Right cardiac atrium (tissue), 5 donors: ENCODE results near the gene AMFR. TPM values are rescaled to one million over a fixed set of nuclear protein-coding genes. Genes with fewer than 3 reads are reported as not detected.

Experiments used
- ATAC-seq, 2 donors: fragments of 200-7000 bp; cut with Tn5 transposase; one replicate each; pipeline versions ENCODE4 v1.8.0 to v1.9.1; 2020; ENCODE audit warnings: moderate library complexity in 2 of 2, mild to moderate bottlenecking in 1 of 2
- DNase-seq, 3 donors: peaks; one replicate each; pipeline ENCODE4 v3.0.0-alpha.2; 2020
- H3K27ac ChIP-seq: one replicate; pipeline ENCODE4 v1.5.1; 2013; ENCODE audit warnings: mild to moderate bottlenecking, low read length, control low read depth, moderate library complexity
- H3K27me3 ChIP-seq: one replicate; pipeline ENCODE4 v1.6.1; 2013; ENCODE audit not compliant: control insufficient read depth, insufficient read depth
- H3K4me1 ChIP-seq: one replicate; pipeline ENCODE4 v1.6.1; 2013; ENCODE audit warnings: low read length; ENCODE audit not compliant: control insufficient read depth, insufficient read depth
- H3K4me3 ChIP-seq: one replicate; pipeline ENCODE4 v1.5.1; 2013; ENCODE audit warnings: low read length, control low read depth
- H3K9me3 ChIP-seq: one replicate; pipeline ENCODE4 v1.6.1; 2013; ENCODE audit warnings: low read length; ENCODE audit not compliant: control insufficient read depth
- WGBS: extraction: QIAGEN DNeasy Blood & Tissue Kit; methylation state at CpG from one replicate; pipeline ENCODE4 v1.1.7; 2013; 5-methylcytosine and 5-hydroxymethylcytosine counted together
- intact Hi-C, 4 donors: fragments of 100-400 bp; cut with DNase I; formaldehyde crosslinking; loops; one replicate each; pipeline versions ENCODE4 v1.11.0 to v1.14.0; 2022 to 2023
- polyA plus RNA-seq: library from polyadenylated mRNA; stranded (reverse); fragments of 200-250 nt; gene quantifications from one replicate; pipeline ENCODE4 v1.2.3, GENCODE V29; 2013
- total RNA-seq, 4 donors: library from RNA; stranded (reverse); fragmentation: NEBNext Ultra II Directional; extraction: Animal tissue kit (Norgen Biotek cat#: 25700); gene quantifications; one replicate each; pipeline ENCODE4 v1.2.1, GENCODE V29; 2021
- donor health status: healthy with polysubstance abuse.
- donor health status: DM: no; HTN: yes; CAD: no.
- donor health status: DM: no; HTN: no; CAD: no.
- donor health status: DM: no; HTN: yes; CAD: no; lungs with severe emphysema.
- donor health status: DM: yes; HTN: yes; CAD: no.

AMFR gene
- total and polyA plus RNA-seq, 5 donors: 52.3 to 103 (median 89.5) TPM

DNA sequence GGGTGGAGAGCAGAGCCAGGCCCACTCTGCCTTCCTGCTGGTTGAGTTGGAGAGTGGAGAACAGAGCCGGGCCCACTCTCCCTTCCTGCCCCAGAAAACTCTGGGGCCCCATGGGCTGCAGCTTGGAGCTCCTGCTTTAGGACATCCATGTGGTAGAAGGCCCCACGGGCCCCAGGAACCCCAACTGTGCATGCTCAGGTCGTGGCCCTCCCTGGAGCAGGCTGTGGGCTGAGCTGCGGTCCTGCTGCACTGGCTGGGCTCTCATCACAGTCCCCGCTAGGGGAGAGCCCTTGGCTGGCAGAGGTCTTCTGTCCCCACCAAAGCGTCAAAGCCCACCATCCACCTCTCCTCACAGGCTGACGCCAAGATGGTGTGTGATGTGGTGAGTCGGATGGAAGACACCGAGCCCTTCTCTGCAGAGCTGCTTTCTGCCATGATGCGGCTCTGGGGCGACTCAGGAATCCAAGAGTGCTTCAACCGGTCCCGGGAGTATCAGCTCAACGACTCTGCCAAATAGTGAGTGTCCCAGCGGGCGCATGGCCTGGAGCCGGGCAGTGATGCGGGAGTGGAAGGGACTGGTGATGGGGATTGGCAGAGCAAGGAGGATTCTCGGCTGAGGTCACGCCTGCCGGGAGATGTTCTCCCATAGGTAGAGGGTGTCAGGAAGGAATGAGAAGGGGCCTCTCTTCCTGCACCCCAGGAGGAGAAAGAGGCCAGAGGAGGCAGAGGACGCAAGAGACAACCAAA is 96.9 kb downstream of the AMFR start:
- intact Hi-C loops: loop anchor here in 2 of 4 donors (10.0 kb wide), 1 partner anchor 284 kb away; no protein-coding TSS in a partner anchor
- 90% methylated on average over 22 of the region's 22 CpGs for WGBS
- ATAC-seq (no peak), DNase-seq (peak in 2 of 3 donors; percentile 36 to 47)
- Histone ChIP-seq H3K4me1 (peaks cover 2% of the 10 kb centered on the region), H3K27me3 (no peaks in the 10 kb centered on the region), H3K9me3 (no peaks in the 10 kb centered on the region), H3K27ac (no peak overlapping the region), H3K4me3 (no peak overlapping the region)

DNA sequence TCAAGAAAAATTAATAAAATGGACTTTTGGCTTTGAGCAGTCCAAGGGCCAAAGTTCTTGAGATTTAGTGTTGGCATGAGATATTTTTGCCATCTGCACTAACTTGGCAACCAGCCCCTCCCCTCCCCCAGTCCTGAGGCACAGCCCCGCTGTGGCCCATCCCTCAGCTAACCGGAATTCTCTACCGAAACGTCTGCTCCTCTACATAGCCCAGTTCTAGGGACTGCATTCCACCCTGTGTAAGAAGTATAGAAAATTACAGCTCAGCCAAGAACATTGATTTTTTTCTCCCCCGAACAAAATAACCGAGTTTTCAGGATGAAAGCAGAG is 97.5 kb downstream of the AMFR start:
- ATAC-seq (no peak), DNase-seq (peak in 2 of 3 donors; percentile 10 to 36)
- no peak overlapping the region for H3K4me3 ChIP-seq
- H3K4me1 ChIP-seq: peaks cover 2% of the 10 kb centered on the region
- 82% methylated on average over 6 of the region's 6 CpGs for WGBS
- intact Hi-C loops: loop anchor here in 2 of 4 donors (10.0 kb wide), 1 partner anchor 283 kb away; no protein-coding TSS in a partner anchor
- H3K27me3 ChIP-seq: no peaks in the 10 kb centered on the region
- H3K9me3 ChIP-seq: no peaks in the 10 kb centered on the region
- no peak overlapping the region for H3K27ac ChIP-seq

DNA sequence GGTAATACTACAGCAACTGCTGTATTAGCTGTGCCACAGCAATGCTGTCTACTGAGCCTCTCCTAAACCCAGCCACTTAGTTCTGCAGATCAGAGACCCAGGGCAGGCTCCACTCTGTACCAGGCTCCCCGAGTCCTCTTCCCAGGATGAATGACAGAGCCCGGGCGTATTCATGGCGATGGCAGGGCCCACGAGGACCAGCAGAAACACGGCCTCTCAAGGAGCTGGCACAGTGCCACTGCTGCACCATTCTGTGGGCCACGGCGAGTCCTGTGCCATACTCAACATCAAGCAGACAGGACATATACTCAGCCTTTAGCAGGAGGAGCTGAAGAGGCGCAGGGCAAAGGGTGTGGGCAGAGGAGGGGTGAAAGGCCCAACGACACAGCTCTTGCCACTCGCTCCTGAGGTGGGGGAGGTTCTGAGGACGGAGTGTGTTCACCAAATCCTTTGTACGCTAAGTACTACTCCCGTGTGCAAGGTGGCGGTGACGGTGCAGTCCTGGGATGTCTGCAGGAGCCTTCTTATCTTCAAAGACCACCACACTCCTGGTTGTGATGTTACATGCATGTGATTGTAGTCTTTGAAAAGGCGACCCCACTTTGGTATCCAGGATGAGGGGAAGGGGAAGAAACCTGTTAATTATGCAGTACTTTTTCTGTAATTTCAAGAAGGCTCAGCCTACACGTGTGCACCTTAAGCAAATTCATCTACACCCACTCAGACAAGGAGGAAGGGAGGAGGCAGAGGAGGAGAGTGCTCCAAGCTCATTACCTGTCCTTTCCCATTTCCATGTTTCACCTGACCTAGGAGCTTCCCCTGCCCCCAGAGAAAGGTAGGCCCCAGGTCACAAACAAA is 98.0 kb downstream of the AMFR start:
- intact Hi-C loops: loop anchor here in 2 of 4 donors (10.0 kb wide), 1 partner anchor 282 kb away; no protein-coding TSS in a partner anchor
- 79% methylated on average over 18 of the region's 18 CpGs for WGBS
- Histone ChIP-seq H3K27ac (no peak overlapping the region), H3K27me3 (no peaks in the 10 kb centered on the region), H3K9me3 (no peaks in the 10 kb centered on the region), H3K4me1 (no peaks in the 10 kb centered on the region), H3K4me3 (no peak overlapping the region)
- DNase-seq (peak in 2 of 3 donors; percentile 51 to 66), ATAC-seq (no peak)

DNA sequence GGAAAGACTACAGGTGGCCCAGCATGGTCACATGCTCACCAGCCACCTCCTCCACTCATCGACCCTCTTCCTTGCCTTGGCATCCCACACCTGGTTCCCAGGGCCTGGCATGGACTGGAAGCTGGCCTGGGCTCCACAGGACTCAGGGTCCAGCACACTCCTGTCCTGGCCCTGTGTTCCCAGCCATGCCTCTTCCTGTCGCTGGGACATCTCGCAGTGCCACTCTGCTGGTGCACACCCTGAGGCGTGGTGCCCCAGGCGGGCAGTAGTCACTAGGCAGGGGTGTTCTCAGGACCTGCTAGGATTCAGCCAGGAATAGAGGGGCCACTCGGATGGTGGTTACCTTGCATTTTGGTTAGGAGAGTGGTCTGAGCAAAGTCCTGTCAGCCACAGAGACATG is 99.4 kb downstream of the AMFR start:
- ATAC-seq: no peak
- Histone ChIP-seq H3K4me3 (no peak overlapping the region), H3K27me3 (no peaks in the 10 kb centered on the region), H3K4me1 (no peaks in the 10 kb centered on the region), H3K27ac (no peak overlapping the region), H3K9me3 (no peaks in the 10 kb centered on the region)
- peak in 2 of 3 donors; percentile 24 to 27 for DNase-seq
- 88% methylated on average over 6 of the region's 6 CpGs for WGBS
- intact Hi-C loops: loop anchor here in 2 of 4 donors (10.0 kb wide), 1 partner anchor 281 kb away; no protein-coding TSS in a partner anchor

DNA sequence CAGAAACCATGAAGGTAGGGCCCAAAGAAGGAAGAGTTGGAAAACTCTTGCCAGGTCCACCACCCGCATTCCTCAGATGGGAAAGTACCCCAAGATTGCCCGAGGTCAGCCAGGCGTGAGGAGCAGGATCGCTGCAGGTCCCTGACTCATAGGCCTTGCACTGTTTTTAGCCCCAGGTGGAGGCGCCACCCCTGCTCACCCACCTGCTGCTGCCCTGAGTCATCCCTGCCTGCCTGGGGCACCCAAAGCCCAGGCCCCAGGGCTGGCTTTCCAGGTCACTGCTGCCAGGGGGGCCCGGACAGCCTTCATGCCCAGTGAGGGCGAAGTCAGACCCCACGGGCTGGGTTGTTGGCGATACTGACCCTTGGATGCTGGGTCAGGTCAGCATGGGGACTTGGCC is 100.9 kb downstream of the AMFR start:
- no peak overlapping the region for H3K4me3 ChIP-seq
- H3K27me3 ChIP-seq: no peaks in the 10 kb centered on the region
- H3K27ac ChIP-seq: no peak overlapping the region
- ATAC-seq (no peak), DNase-seq (peak in 2 of 3 donors; percentile 30 to 37)
- intact Hi-C loops: loop anchor here in 2 of 4 donors (10.0 kb wide), 1 partner anchor 280 kb away; no protein-coding TSS in a partner anchor
- H3K9me3 ChIP-seq: no peaks in the 10 kb centered on the region
- H3K4me1 ChIP-seq: no peaks in the 10 kb centered on the region
- 94% methylated on average over 9 of the region's 9 CpGs for WGBS

DNA sequence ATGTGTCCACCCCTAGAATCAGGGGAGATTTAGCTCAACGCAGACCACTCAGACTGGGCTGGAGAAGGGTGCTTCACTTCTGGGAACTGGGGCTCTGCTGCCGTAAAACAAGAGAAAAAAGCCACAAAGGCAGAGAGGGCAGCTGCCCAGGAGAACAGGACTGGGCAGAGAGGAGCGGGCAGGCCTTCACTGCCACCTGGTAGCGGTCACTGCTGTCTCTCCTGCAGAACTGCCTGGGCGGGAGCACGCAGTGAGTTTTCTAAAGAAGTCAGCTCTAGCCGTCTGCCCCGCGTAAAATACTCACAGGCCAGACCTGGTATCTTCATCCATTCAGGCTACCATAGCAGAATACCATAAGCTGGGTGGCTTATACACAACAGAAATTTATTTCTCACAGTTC is 103.8 kb downstream of the AMFR start:
- 84% methylated on average over 9 of the region's 9 CpGs for WGBS
- no peaks in the 10 kb centered on the region for H3K9me3 ChIP-seq
- no peak overlapping the region for H3K27ac ChIP-seq
- ATAC-seq: no peak
- no peaks in the 10 kb centered on the region for H3K4me1 ChIP-seq
- no peaks in the 10 kb centered on the region for H3K27me3 ChIP-seq
- no peak overlapping the region for H3K4me3 ChIP-seq
- intact Hi-C loops: loop anchor here in 2 of 4 donors (10.0 kb wide), 1 partner anchor 277 kb away; no protein-coding TSS in a partner anchor
- DNase-seq: peak in 1 of 3 donors; percentile 10

DNA sequence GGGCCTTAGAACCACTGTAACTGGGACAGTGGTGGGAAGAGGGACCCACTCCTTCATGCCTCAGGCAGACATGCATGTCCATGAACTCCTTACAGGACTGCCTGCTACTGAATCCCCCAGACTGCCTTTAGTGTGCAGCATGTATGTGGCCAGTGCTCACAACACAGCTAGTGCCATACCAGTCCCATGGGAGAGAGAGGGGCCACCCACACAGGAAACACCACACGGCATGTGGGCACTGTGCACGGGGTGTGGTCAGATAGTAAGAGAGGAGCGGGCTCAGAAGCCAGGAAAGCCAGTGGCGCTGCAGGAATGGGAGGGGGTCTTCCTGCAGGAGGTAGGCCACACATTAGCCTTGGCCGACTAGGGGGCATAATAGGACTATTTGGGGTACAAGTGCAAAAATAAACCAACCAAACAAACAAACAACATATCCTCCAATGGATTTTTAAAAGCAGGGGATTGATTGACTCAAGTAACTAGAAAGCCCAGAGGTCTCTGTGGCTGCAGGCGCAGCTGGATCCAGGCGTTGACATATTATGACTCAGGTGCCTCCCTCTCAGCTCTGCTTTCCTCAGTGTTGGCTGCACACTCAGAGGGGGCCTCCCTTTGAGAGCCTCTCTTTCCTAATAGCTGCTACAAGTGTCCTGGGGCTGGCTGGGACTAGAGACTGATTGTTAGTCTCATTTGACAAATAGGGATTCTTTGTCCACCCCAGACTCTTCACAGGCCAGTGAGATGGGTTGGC is 104.4 kb downstream of the AMFR start:
- ATAC-seq (no peak), DNase-seq (peak in 2 of 3 donors; percentile 4 to 24)
- no peaks in the 10 kb centered on the region for H3K4me1 ChIP-seq
- 72% methylated on average over 7 of the region's 7 CpGs for WGBS
- H3K27ac ChIP-seq: no peak overlapping the region
- H3K4me3 ChIP-seq: no peak overlapping the region
- no peaks in the 10 kb centered on the region for H3K27me3 ChIP-seq
- H3K9me3 ChIP-seq: no peaks in the 10 kb centered on the region
- intact Hi-C loops: loop anchor here in 2 of 4 donors (10.0 kb wide), 1 partner anchor 276 kb away; no protein-coding TSS in a partner anchor

DNA sequence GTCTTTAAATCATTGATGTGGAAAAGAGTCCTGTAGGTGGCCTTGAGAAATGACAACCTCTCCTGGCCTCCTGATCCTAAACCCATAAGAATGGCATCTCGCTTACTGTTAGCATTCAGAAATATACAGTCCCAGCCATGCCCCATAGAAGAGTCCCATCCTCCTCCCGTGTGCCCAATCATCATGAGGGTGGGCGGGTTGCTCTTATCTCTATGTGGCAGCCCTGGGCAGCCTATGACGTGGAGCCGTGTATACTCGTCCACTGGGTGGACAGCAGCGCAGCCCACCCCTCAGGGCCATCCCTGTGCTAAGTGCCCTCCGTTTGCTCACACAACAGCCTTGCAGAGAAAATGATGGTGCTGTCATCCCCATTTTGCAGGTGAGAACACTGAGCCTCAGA is 105.3 kb downstream of the AMFR start:
- Histone ChIP-seq H3K4me3 (no peak overlapping the region), H3K4me1 (no peaks in the 10 kb centered on the region), H3K9me3 (no peaks in the 10 kb centered on the region), H3K27me3 (no peaks in the 10 kb centered on the region), H3K27ac (no peak overlapping the region)
- intact Hi-C loops: loop anchor here in 2 of 4 donors (10.0 kb wide), 1 partner anchor 275 kb away; no protein-coding TSS in a partner anchor
- peak in 1 of 3 donors; percentile 20 for DNase-seq
- 86% methylated on average over 8 of the region's 8 CpGs for WGBS
- ATAC-seq: no peak

DNA sequence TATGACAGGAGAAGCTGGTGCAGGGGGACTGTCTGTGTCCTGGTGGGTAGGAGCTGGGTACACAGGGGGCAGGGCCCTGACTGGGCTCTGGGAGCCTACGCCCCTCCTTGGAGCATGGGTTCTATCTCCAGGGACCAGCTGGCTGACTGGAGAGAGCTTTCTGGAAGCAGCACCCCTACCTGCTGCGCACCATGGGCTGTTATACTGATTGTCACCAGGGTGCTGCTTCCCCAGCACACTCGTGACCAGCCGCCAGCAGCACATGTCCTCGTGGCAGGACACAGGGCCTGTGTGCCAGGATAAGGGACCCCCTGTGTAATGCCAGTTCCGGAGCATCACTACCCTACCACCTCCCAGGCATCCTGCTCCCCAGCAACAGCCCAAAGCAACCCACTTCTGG is 106.0 kb downstream of the AMFR start:
- peak in 2 of 3 donors; percentile 47 to 53 for DNase-seq

DNA sequence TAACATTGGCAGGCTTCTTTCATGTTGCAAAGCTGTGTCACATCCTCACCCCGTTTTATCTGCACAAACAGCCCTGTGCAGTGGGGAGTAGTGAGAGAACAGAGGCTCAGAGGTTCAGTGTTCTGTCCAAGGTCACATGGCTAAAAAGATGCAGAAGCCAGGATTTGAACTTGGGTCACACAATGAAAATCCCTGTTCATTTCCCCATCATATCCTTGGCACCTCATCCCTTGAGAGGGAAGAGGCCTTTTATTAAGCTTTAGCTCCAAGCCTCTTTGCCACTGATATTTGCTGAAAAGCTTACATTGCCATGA is 106.6 kb downstream of the AMFR start:
- Histone ChIP-seq H3K27ac (no peak overlapping the region), H3K9me3 (no peaks in the 10 kb centered on the region), H3K4me1 (no peaks in the 10 kb centered on the region), H3K4me3 (no peak overlapping the region), H3K27me3 (no peaks in the 10 kb centered on the region)
- WGBS: 21% methylated on average over 1 of the region's 1 CpG
- no peak for ATAC-seq
- intact Hi-C loops: loop anchor here (2.0 to 10.0 kb wide), 6 partner anchors 124 to 376 kb away; partner anchors contain the start of gene GNAO1 (in 3 of the 4)
- no peak for DNase-seq

More for the DNA sequence above, 106.0 kb downstream of the AMFR start:
- intact Hi-C loops: loop anchor here (2.0 to 10.0 kb wide), 6 partner anchors 125 to 377 kb away; partner anchors contain the start of gene GNAO1 (in 3 of the 4)
- ATAC-seq: peak; percentile 3 to 13
- H3K4me1 ChIP-seq: no peaks in the 10 kb centered on the region
- no peaks in the 10 kb centered on the region for H3K9me3 ChIP-seq
- H3K27ac ChIP-seq: no peak overlapping the region
- no peaks in the 10 kb centered on the region for H3K27me3 ChIP-seq
- H3K4me3 ChIP-seq: no peak overlapping the region
- 78% methylated on average over 6 of the region's 6 CpGs for WGBS
